HepG2 (cell line): ENCODE measurements around the gene CCDC57. TPM values are rescaled to one million over a fixed set of nuclear protein-coding genes. Genes with fewer than 3 reads are reported as not detected.

Experiments
- CBX2 ChIP-seq, 2 experiments: fragments of 200-600 bp in 1 of 2; sonication (generic); formaldehyde crosslinking in 1 of 2; IDR thresholded peaks; 2 replicates each; pipeline versions ENCODE4 v1.7.0 to v1.8.1; 2018 to 2022; ENCODE audit warnings: low read depth in 2 of 2, low read length in 1 of 2, mild to moderate bottlenecking in 1 of 2, missing genetic modification reagents in 1 of 2
- CREM ChIP-seq, 2 experiments: sonication (generic) in 1 of 2; formaldehyde crosslinking in 1 of 2; IDR thresholded peaks; 2 replicates each; pipeline versions ENCODE4 v1.4.0 to v1.6.1; 2016 to 2020; ENCODE audit warnings: antibody characterized with exemption in 1 of 2, mild to moderate bottlenecking in 1 of 2, missing genetic modification reagents in 1 of 2
- FOXJ3 ChIP-seq: sonication (generic); formaldehyde crosslinking; IDR thresholded peaks from 2 replicates; pipeline ENCODE4 v1.4.0; 2020; ENCODE audit warnings: missing genetic modification reagents, mild to moderate bottlenecking, borderline replicate concordance
- HMG20B ChIP-seq: conservative IDR thresholded peaks from 2 replicates; pipeline ENCODE4 v1.6.1; 2016; ENCODE audit warnings: missing genetic modification reagents, missing compliant biosample characterization
- KDM5A ChIP-seq: fragments of 200-600 bp; sonication (generic); IDR thresholded peaks from 2 replicates; pipeline ENCODE4 v1.7.0; 2018; ENCODE audit warnings: antibody characterized with exemption, mild to moderate bottlenecking, low read length, borderline replicate concordance
- KLF13 ChIP-seq: sonication (generic); formaldehyde crosslinking; IDR thresholded peaks from 2 replicates; pipeline ENCODE4 v1.4.0; 2020; ENCODE audit warnings: mild to moderate bottlenecking, missing genetic modification reagents
- NBN ChIP-seq: fragments of 450-650 bp; conservative IDR thresholded peaks from 2 replicates; pipeline ENCODE4 v1.6.1; 2017
- NCOA1 ChIP-seq: sonication (generic); formaldehyde crosslinking; IDR thresholded peaks from 2 replicates; pipeline ENCODE4 v1.9.0; 2021; ENCODE audit warnings: missing genetic modification reagents
- NCOR1 ChIP-seq: fragments of 200-600 bp; sonication (generic); IDR thresholded peaks from 2 replicates; pipeline ENCODE4 v1.7.0; 2017; ENCODE audit warnings: antibody characterized with exemption, low read length, borderline replicate concordance
- NFE2 ChIP-seq: sonication (generic); formaldehyde crosslinking; IDR thresholded peaks from 2 replicates; pipeline ENCODE4 v1.4.0; 2020; ENCODE audit warnings: missing genetic modification reagents
- NR2F2 ChIP-seq: IDR thresholded peaks from 2 replicates; pipeline ENCODE4 v1.6.1; 2012; ENCODE audit warnings: low read depth, inconsistent platforms, borderline replicate concordance
- RORA ChIP-seq: sonication (generic); formaldehyde crosslinking; IDR thresholded peaks from 2 replicates; pipeline ENCODE4 v1.5.0; 2020; ENCODE audit warnings: mild to moderate bottlenecking, missing genetic modification reagents, moderate library complexity
- SOX6 ChIP-seq, 2 experiments: fragments of 450-650 bp in 1 of 2; sonication (generic) in 1 of 2; formaldehyde crosslinking in 1 of 2; IDR thresholded peaks; 2 replicates each; pipeline versions ENCODE4 v1.4.0 to v1.6.1; 2017 to 2020; ENCODE audit warnings: antibody characterized with exemption in 1 of 2, mild to moderate bottlenecking in 1 of 2, missing genetic modification reagents in 1 of 2
- THAP11 ChIP-seq: IDR thresholded peaks from 2 replicates; pipeline ENCODE4 v1.6.1; 2016; ENCODE audit warnings: missing biosample characterization, missing genetic modification reagents
- ZFP82 ChIP-seq: sonication (generic); formaldehyde crosslinking; IDR thresholded peaks from 2 replicates; pipeline ENCODE4 v1.5.1; 2020; ENCODE audit warnings: mild to moderate bottlenecking, missing genetic modification reagents, borderline replicate concordance
- ZNF121 ChIP-seq: sonication (generic); formaldehyde crosslinking; IDR thresholded peaks from 2 replicates; pipeline ENCODE4 v1.5.0; 2020; ENCODE audit warnings: mild to moderate bottlenecking, missing genetic modification reagents
- ZNF138 ChIP-seq: sonication (generic); formaldehyde crosslinking; IDR thresholded peaks from 2 replicates; pipeline ENCODE4 v1.5.0; 2020; ENCODE audit warnings: mild to moderate bottlenecking, low read depth, missing genetic modification reagents
- ZNF460 ChIP-seq: sonication (generic); formaldehyde crosslinking; IDR thresholded peaks from 2 replicates; pipeline ENCODE4 v1.5.1; 2020; ENCODE audit warnings: missing genetic modification reagents, mild to moderate bottlenecking, borderline replicate concordance
- ZNF564 ChIP-seq: sonication (generic); formaldehyde crosslinking; IDR thresholded peaks from 2 replicates; pipeline ENCODE4 v1.8.1; 2023; ENCODE audit warnings: mild to moderate bottlenecking, missing genetic modification reagents
- ZNF775 ChIP-seq: sonication (generic); formaldehyde crosslinking; IDR thresholded peaks from 2 replicates; pipeline ENCODE4 v1.4.0; 2020; ENCODE audit warnings: missing genetic modification reagents, mild to moderate bottlenecking, moderate library complexity, borderline replicate concordance
- ZNF841 ChIP-seq: sonication (generic); formaldehyde crosslinking; IDR thresholded peaks from 2 replicates; pipeline ENCODE4 v1.8.1; 2023; ENCODE audit warnings: missing genetic modification reagents, borderline replicate concordance
- polyA plus RNA-seq, 8 experiments: library from polyadenylated mRNA; depleted of rRNA in 3 of 8; stranded (reverse) in 7 of 8; unstranded in 1 of 8; fragments of >200 nt; fragmentation: Illumina TruSeq in 4 of 8; extraction: Trizol in 4 of 8; gene quantifications; 2 replicates each; pipeline versions ENCODE4 v1.2.1 to v1.2.3, GENCODE V29; 2011 to 2016; ENCODE audit warnings: low read depth in 4 of 8, missing spikeins in 1 of 8, mixed read lengths in 1 of 8; ENCODE audit not compliant: insufficient read depth in 1 of 8
- total RNA-seq, 5 experiments: library from RNA; depleted of rRNA; stranded (reverse); fragments of >200 nt; fragmentation: Illumina TruSeq; extraction: Trizol; gene quantifications; 2 replicates each; pipeline ENCODE4 v1.2.3, GENCODE V29; 2016; ENCODE audit warnings: low read depth in 1 of 5
- TF ChIP-seq, protein P1 (sequence below): sonication (generic); formaldehyde crosslinking; IDR thresholded peaks from 2 replicates; pipeline ENCODE4 v1.4.0; 2020; ENCODE audit warnings: missing genetic modification reagents
- TF ChIP-seq, protein P2 (sequence below): sonication (generic); formaldehyde crosslinking; conservative IDR thresholded peaks from 2 replicates; pipeline ENCODE4 v1.8.0; 2022; ENCODE audit warnings: low read depth, missing genetic modification reagents
- TF ChIP-seq, protein P3 (sequence below), 2 experiments: fragments of 450-650 bp in 1 of 2; sonication (generic) in 1 of 2; formaldehyde crosslinking; IDR thresholded peaks; 2 replicates each; pipeline versions ENCODE4 v1.5.0 to v1.8.0; 2020 to 2022; ENCODE audit warnings: mild to moderate bottlenecking in 1 of 2, missing genetic modification reagents in 1 of 2

The CCDC57 gene
- total and polyA plus RNA-seq, 2 of the 13 experiments (the other 11 are each of a cell fraction or from before 2014, with no cell fraction given): 59.3 to 59.9 TPM

DNA sequence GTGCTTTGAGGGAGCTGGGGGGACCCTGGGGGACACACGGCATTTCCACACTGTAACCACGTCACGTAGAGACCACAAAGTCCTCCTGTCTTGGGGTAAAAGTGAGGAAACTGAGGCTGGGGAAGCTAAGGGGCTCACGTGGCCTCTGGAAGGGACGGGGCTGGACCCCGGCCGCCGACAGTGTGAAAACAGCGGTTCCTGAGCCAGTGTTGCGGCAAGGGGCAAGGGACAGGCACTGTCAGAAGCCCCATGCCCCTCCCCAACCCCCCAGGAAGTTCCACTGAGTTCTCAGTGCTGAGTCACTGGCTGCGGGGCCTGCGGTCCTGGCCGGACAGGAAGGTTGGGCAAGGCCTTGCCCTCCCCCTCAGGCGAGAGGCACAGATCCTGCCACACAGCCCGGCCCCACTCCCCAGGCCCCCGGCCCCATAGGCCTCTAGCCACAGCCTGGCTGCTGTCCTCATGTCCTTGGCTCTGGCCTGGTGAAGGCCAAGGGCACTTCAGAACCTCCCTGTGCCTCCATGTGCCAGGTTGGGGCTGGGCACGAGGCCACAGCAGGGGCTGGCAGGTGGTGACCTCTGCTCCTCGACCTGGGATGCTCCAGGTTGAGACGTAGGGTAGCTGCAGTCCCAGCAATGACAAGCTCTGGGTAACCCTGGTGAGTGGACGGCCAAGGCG lies 5.0 kb upstream of the CCDC57 start (continued):
- TF ChIP-seq, protein P1, sequence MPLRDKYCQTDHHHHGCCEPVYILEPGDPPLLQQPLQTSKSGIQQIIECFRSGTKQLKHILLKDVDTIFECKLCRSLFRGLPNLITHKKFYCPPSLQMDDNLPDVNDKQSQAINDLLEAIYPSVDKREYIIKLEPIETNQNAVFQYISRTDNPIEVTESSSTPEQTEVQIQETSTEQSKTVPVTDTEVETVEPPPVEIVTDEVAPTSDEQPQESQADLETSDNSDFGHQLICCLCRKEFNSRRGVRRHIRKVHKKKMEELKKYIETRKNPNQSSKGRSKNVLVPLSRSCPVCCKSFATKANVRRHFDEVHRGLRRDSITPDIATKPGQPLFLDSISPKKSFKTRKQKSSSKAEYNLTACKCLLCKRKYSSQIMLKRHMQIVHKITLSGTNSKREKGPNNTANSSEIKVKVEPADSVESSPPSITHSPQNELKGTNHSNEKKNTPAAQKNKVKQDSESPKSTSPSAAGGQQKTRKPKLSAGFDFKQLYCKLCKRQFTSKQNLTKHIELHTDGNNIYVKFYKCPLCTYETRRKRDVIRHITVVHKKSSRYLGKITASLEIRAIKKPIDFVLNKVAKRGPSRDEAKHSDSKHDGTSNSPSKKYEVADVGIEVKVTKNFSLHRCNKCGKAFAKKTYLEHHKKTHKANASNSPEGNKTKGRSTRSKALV (CRISPR knock-in tag): 0 out of 2 replicates have a peak, but pooled peaks have one; percentile 25
- TF ChIP-seq ZNF775 (CRISPR knock-in tag) (no peak), THAP11 (CRISPR knock-in tag) (peak; percentile 74), CBX2 (IDR thresholded peaks at IDR 0.05; ENCODE audit: low read depth, low read length) (no peak), CBX2 (CRISPR knock-in tag; IDR thresholded peaks at IDR 0.05; ENCODE audit: low read depth) (peak; percentile 71; the same call in 1 of the 2 replicates), ZNF564 (CRISPR knock-in tag) (peak; percentile 55; the same call in 1 of the 2 replicates), HMG20B (CRISPR knock-in tag) (no peak), SOX6 (IDR thresholded peaks at IDR 0.05) (no peak), SOX6 (CRISPR knock-in tag; IDR thresholded peaks at IDR 0.05) (peak; percentile 69; the same call in 1 of the 2 replicates), ZNF138 (CRISPR knock-in tag) (0 out of 2 replicates have a peak, but pooled peaks have one; percentile 35), ZNF121 (CRISPR knock-in tag) (no peak), NFE2 (CRISPR knock-in tag) (peak; percentile 95), FOXJ3 (CRISPR knock-in tag) (0 out of 2 replicates have a peak, but pooled peaks have one; percentile 48), RORA (CRISPR knock-in tag) (no peak), ZNF841 (CRISPR knock-in tag) (no peak), ZFP82 (CRISPR knock-in tag) (no peak), KLF13 (no peak), NCOR1 (no peak), KDM5A (no peak), ZNF460 (no peak), NR2F2 (0 out of 2 replicates have a peak, but pooled peaks have one; percentile 38), CREM (IDR thresholded peaks at IDR 0.05) (0 out of 2 replicates have a peak, but pooled peaks have one; percentile 30), CREM (CRISPR knock-in tag; IDR thresholded peaks at IDR 0.05) (no peak), NBN (no peak), NCOA1 (CRISPR knock-in tag) (no peak)
- TF ChIP-seq, protein P2, sequence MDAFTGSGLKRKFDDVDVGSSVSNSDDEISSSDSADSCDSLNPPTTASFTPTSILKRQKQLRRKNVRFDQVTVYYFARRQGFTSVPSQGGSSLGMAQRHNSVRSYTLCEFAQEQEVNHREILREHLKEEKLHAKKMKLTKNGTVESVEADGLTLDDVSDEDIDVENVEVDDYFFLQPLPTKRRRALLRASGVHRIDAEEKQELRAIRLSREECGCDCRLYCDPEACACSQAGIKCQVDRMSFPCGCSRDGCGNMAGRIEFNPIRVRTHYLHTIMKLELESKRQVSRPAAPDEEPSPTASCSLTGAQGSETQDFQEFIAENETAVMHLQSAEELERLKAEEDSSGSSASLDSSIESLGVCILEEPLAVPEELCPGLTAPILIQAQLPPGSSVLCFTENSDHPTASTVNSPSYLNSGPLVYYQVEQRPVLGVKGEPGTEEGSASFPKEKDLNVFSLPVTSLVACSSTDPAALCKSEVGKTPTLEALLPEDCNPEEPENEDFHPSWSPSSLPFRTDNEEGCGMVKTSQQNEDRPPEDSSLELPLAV (CRISPR knock-in tag): no peak
- TF ChIP-seq, protein P3, sequence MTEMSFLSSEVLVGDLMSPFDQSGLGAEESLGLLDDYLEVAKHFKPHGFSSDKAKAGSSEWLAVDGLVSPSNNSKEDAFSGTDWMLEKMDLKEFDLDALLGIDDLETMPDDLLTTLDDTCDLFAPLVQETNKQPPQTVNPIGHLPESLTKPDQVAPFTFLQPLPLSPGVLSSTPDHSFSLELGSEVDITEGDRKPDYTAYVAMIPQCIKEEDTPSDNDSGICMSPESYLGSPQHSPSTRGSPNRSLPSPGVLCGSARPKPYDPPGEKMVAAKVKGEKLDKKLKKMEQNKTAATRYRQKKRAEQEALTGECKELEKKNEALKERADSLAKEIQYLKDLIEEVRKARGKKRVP (CRISPR knock-in tag; IDR thresholded peaks at IDR 0.05): peak in 1 of 2 experiments; percentile 60; a peak in 2 of 4 replicates
